ENCODE measurements around the gene YWHAH. TPM values are rescaled to one million over a fixed set of nuclear protein-coding genes. Genes with fewer than 3 reads are reported as not detected.

YWHAH gene
- total and polyA plus RNA-seq, 2 of the 8 experiments (the other 6 are each of a cell fraction or from before 2014, with no cell fraction given): 146 to 247 TPM

DNA sequence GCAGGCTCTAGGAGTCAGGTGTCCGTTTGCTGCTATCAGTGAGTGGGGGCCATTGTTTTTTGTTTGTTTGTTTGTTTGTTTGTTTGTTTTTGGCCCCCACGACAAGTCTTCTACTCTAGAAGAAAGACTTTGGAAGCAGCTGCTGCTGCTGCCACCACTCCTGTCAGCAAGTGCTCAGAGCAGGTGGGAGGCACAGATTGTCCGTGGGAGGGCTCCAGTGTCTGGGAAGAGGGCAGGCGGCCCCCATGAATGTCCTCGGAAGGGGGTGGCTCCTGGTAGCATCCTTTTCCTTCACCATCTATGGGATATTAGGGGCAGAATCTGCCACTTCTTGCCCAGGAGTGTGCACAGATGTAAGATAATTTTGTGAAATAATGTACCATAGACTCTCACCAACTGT, 37.8 kb upstream of the YWHAH start:
- no peaks in the 10 kb centered on the region for H3K79me1 ChIP-seq (ENCODE audit: low read depth, low read length)
- no peaks in the 10 kb centered on the region for H3K27me3 ChIP-seq (replicated peaks in 1 of 4; ENCODE audit: control insufficient read depth in 3 of 4, extremely low read depth in 1 of 4, insufficient read depth in 3 of 4, low read length in 3 of 4)
- no peak overlapping the region for H3K23ac ChIP-seq (ENCODE audit: insufficient read length)
- FAIRE-seq (no peak), DNase-seq (ENCODE audit: low read depth in 1 of 2, low spot score in 2 of 2) (no peak)
- no peak overlapping the region for H2BK20ac ChIP-seq (ENCODE audit: low read length)
- peaks cover 0 to 7% (median 2%) of the 10 kb centered on the region in 4 experiments; a peak in 1 of 8 replicates for H3K36me3 ChIP-seq (ENCODE audit: control insufficient read depth in 2 of 4, insufficient read depth in 4 of 4, low read length in 3 of 4)
- POLR2A ChIA-PET (ENCODE audit: partially characterized antibody): interaction anchor here (1.9 kb wide), 1 partner anchor 11 kb away, joined by 4 read pairs; no protein-coding TSS in a partner anchor
- no peak overlapping the region for H3K9ac ChIP-seq (replicated peaks in 1 of 4; ENCODE audit: extremely low read depth in 1 of 4, low read depth in 3 of 4, low read length in 3 of 4)
- CTCF ChIA-PET (ENCODE audit: partially characterized antibody): interaction anchor here (1.1 to 1.7 kb wide), 3 partner anchors 9 to 350 kb away, joined by 3 to 4 read pairs (median 4); no protein-coding TSS in a partner anchor
- no peaks in the 10 kb centered on the region for H3K79me2 ChIP-seq (ENCODE audit: control insufficient read depth in 1 of 2, insufficient read depth in 2 of 2, low read length in 2 of 2)
- no peaks in the 10 kb centered on the region for H4K20me1 ChIP-seq (replicated peaks in 1 of 2; ENCODE audit: control insufficient read depth in 1 of 2, insufficient read depth in 2 of 2, low read length in 2 of 2)
- H2AFZ ChIP-seq (ENCODE audit: low read length): no peak overlapping the region
- H2BK120ac ChIP-seq (replicated peaks; ENCODE audit: low read depth, low read length): no peak overlapping the region
- no peaks in the 10 kb centered on the region for H3K9me3 ChIP-seq (ENCODE audit: insufficient read depth in 2 of 2, low read depth in 1 of 2, low read length in 1 of 2)
- TF ChIP-seq NANOG (IDR thresholded peaks at IDR 0.05; ENCODE audit: insufficient read depth, low read depth, low read length, poor library complexity, severe bottlenecking) (no peak), TCF12 (IDR thresholded peaks at IDR 0.05; ENCODE audit: low read depth, low read length) (no peak), GTF2F1 (IDR thresholded peaks at IDR 0.05; ENCODE audit: borderline replicate concordance, low read depth, low read length) (no peak), KDM1A (IDR thresholded peaks at IDR 0.05; ENCODE audit: borderline replicate concordance, low read length) (no peak), BRCA1 (IDR thresholded peaks at IDR 0.05; ENCODE audit: low read depth, low read length) (no peak), NRF1 (IDR thresholded peaks at IDR 0.05; ENCODE audit: low read depth, low read length) (no peak), EZH2 (IDR thresholded peaks at IDR 0.05; ENCODE audit: low read depth, low read length, severe bottlenecking) (no peak), RXRA (IDR thresholded peaks at IDR 0.05; ENCODE audit: insufficient read depth, low read depth, low read length) (no peak)
- no peak overlapping the region for H3K4me3 ChIP-seq (ENCODE audit: extremely low read depth in 1 of 4, insufficient read depth in 2 of 4, low read depth in 3 of 4, low read length in 4 of 4)
- no peak overlapping the region for H2BK5ac ChIP-seq (ENCODE audit: low read depth, low read length)
- H3K14ac ChIP-seq (ENCODE audit: insufficient read length): no peak overlapping the region
- H3K56ac ChIP-seq (replicated peaks; ENCODE audit: insufficient read length, low read depth, low read length): no peak overlapping the region
- H2AK5ac ChIP-seq (ENCODE audit: low read depth, low read length): no peak overlapping the region
- H4K91ac ChIP-seq (replicated peaks; ENCODE audit: insufficient read length, low read length): no peak overlapping the region
- no peak overlapping the region for H3K4me2 ChIP-seq (ENCODE audit: insufficient read depth in 1 of 2, low read depth in 2 of 2, low read length in 2 of 2)
- H3K27ac ChIP-seq (ENCODE audit: low read depth, low read length): no peak overlapping the region
- H3K4ac ChIP-seq (replicated peaks; ENCODE audit: insufficient read length, low read depth, low read length): no peak overlapping the region
- no peak overlapping the region for H2BK12ac ChIP-seq (ENCODE audit: low read depth, low read length)
- no peaks in the 10 kb centered on the region for H3K4me1 ChIP-seq (replicated peaks in 1 of 4; ENCODE audit: control insufficient read depth in 3 of 4, insufficient read depth in 4 of 4, low read length in 3 of 4)
- H2BK15ac ChIP-seq (ENCODE audit: low read length): no peak overlapping the region
- H4K5ac ChIP-seq (ENCODE audit: insufficient read length, low read depth, low read length): no peak overlapping the region
- no peak overlapping the region for H4K8ac ChIP-seq (ENCODE audit: extremely low read depth, insufficient read depth, low read length)
- peaks cover 4% of the 10 kb centered on the region; the same call in 1 of the 2 replicates for H3K23me2 ChIP-seq (ENCODE audit: low read depth, low read length)
- WGBS, 2 experiments (ENCODE audit: extremely low coverage in 1 of 2, insufficient coverage in 1 of 2, insufficient read length in 1 of 2, insufficient replicate concordance in 2 of 2, low coverage in 1 of 2, low lambda C conversion rate in 2 of 2, missing lambda C conversion rate in 1 of 2): 93% methylated on average over 5 of the region's 5 CpGs; no CpG with 5 or more reads in 1 of the 2 experiments
- H3K18ac ChIP-seq (ENCODE audit: extremely low read depth, low read length): no peak overlapping the region

All from H1 (cell line).